T-helper 1 cell treated with Interleukin-12 subunit alpha and Interleukin-12 subunit beta and Interleukin-4 antibody, amounts not matched to agents 30 ng/mL and 1 ng/mL, for 36 hours (primary cell): ENCODE measurements around the gene MRPL58. TPM values are rescaled to one million over a fixed set of nuclear protein-coding genes. Genes with fewer than 3 reads are reported as not detected.
"Not testable (repeated sequence)": the region's sequence is repeated elsewhere in the genome, so short reads cannot be mapped to it uniquely, and the experiment has no call there.

Experiments used
- intact Hi-C: fragments of 100-400 bp; cut with micrococcal nuclease; formaldehyde crosslinking; loops from one replicate; pipeline ENCODE4 v1.15.1; 2024
- total RNA-seq: library from RNA; stranded (reverse); gene quantifications from 2 replicates; pipeline ENCODE4 v1.2.3, GENCODE V29; 2022

The MRPL58 gene
- total RNA-seq, 1 donor from 2014 or later = 43.1 TPM

DNA sequence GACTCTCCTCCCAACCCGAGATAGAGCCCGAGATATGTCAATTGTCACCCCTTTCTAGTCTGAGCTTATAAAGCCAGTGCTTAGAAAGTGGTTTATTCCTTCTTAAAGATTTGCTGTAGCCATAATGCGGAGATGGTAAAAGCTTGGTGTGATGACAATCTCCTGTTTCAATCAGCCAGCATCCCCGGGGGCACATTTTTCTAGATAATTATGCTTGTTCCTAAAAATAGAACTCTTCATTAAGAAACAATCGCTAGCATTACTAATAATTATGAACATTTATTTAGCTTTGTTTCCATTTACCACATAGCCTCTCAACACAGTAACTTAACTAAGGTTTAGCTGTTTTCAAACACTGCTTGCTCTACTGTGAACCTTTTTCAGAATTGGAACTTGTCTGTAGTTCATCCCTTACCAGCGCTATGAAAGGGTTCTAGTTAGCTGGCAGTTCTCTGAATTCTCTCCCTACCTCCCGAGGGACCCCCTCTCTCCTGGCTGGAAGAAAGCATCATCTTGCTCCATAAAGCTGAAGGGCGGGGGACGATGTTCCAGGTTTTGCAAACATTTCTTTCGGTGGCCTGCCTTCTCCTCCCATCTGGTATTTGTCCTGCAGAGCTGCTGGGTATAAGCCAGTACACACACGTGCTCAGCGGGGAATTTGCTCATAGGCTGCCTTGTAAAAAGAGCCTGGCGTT lies 922 bp upstream of the MRPL58 start:
- intact Hi-C loops = loop anchor here (1.0 to 5.0 kb wide), 3 partner anchors 23 to 36 kb away; partner anchors contain the start of genes ATP5PD and KCTD2

DNA sequence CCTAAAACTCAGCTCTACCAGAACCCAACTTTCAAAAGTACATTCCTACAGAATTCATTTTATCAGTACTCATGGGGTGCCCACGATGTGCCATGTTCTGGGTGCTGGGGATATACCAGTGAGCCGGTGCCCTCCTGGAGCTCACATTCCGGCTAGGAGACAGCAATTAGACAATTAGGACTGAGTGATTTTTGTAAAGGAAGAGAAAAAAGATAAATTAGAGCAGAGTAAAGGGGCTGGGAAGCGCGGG lies 449 bp upstream of the MRPL58 start:
- intact Hi-C loops = loop anchor here (1.0 to 5.0 kb wide), 3 partner anchors 22 to 35 kb away; partner anchors contain the start of genes ATP5PD and KCTD2

DNA sequence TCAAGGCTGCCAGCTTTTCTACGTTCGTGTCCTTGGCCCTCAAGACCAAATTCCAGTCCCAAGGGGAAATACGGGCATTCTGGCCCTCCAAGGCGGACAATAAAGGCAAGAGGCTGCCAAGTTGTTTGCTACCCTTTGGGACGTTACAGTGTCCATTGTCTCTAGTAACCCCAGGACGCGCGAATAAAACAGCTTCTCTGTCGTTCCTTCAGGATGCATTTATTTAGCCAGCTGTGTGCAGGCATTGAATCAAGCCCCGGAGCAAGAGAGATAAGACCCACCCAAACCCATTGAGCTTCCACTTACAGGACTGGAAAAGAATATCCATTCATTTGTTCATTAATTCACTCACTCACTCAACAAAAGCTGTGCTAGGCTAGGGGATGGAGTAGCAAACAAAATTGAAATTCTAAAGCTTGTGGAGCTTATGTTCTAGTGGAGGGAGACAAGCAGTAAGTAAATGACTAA lies 656 bp downstream of the MRPL58 start:
- intact Hi-C loops = loop anchor here (1.0 to 5.0 kb wide), 3 partner anchors 26 to 52 kb away; partner anchors contain the start of genes ATP5PD, CDR2L and KCTD2

DNA sequence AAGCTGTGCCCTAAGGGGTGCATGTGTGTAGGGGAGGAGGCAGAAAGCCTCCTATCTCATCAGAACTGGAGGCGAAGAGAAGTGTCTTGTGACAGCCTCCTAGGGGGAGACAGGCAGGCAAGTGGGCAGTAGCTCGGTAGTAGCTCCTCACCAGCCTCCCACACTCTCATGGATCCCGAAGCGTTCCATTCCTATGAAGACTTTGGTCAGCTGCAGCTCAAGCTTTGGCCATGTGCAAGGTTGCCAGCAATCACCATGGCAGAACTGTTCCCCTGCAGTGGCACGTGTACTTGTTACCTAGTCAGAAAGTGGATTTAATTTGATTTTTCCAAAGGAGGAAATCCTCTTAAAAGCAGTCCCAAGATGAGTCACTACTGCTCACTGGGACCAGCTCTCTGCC lies 6.7 kb downstream of the MRPL58 start:
- intact Hi-C loops = no loop called here

DNA sequence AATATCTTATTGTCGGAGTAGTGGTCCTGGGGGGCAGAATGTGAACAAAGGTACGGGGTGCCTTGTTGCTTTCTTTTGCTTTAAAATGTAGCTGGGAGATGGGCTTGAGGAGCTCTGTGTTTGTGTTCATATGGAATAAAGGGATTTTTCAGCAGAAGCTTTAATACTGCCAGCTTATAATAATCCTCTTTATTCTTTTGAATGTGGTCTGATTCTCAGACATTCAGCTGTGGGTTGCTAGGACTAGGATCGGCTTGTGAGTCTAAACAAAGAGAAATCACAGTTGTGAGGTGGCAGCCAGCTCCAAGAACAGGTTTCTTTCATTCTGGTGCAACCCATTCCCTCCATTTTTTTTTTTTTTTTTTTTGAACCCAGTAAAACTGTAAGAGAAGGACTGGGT lies 7.2 kb downstream of the MRPL58 start:
- intact Hi-C loops = no loop called here

DNA sequence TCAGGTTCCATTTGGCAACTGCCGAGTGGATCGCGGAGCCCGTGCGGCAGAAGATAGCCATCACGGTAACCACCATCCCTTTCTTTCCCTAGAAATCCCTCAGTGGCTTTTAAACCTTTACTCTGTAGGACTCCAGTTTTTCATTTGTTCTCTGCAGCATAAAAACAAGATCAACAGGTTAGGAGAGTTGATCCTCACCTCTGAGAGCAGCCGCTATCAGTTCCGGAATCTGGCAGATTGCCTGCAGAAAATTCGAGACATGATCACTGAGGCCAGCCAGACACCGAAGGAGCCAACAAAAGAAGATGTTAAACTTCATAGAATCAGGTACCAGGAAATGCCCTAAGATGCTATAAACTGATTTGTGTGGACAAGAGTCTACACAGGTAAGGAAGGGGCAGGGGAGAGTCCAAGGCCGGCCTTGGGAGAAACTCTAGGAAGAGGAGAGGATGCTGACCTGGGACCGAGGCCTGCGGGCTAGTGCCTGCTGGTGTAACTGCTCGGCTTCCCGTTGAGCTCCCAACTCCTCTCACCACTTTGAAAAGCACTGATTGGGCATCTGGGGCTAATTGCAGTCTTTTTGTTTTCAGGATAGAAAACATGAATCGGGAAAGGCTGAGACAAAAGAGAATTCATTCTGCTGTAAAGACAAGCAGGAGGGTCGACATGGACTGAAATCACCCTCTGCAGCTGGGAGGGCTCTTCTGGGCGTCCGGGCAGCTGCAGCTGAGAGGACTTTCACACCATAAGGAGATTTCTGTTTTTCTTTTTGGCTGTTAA lies 8.1 kb downstream of the MRPL58 start:
- intact Hi-C loops = no loop called here

DNA sequence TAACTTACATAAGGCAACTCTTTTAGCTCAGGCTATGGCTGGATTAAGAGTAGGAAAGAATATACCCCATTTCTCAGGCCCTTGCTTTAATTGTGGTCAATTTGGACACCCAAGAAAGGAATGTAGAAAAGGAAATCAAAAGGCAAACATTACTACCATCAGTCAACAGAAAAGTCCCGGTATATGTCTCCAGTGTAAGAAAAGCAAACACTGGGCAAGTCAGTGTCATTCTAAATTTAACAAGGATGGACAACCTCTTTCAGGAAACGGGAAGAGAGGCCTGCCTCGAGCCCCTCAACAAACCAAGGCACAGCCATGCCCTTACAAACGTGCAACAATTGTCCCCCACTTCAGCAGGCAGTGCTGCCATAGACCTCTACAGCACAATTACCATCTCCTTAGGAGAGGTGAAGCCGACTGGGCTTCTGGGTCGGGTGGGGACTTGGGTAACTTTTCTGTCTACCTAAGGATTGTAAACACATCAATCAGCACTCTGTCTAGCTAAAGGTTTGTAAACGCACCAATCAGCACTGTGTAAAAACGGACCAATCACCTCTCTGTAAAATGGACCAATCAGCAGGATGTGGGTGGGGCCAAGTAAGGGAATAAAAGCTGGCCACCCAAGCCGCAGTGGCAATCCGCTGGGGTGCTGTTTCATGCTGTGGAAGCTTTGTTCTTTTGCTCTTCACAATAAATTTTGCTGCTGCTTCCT lies 12.4 kb downstream of the MRPL58 start:
- intact Hi-C loops = no loop called here

DNA sequence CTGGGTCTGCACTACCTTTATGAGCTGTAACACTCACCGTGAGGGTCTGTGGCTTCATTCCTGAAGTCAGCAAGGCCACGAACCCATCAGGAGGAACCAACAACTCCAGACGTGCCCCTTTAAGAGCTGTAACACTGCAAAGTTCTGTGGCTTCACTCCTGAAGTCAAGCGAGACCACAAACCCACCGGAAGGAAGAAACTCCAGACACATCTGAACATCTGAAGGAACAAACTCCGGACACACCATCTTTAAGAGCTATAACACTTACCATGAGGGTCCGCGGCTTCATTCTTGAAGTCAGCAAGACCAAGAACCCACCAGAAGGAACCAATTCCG lies 12.9 kb downstream of the MRPL58 start:
- intact Hi-C loops = not testable (repeated sequence)

DNA sequence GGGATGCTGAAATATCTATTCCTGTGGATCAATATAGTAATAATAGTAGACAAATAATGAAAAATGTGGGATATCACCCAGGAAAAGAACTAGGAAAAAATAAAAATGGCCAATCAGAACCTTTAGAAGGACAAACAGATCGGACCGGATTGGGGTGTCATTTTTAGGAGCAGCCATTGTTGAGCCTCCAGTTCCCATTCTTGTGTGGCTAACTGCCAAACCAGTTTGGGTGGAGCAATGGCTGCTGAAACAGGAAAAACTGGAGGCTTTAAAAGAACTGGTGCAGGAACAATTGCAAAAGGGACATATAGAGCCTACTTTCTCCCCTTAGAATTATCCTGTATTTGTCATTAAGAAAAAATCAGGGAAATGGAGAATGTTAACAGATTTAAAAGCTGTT lies 14.2 kb downstream of the MRPL58 start:
- intact Hi-C loops = not testable (repeated sequence)

DNA sequence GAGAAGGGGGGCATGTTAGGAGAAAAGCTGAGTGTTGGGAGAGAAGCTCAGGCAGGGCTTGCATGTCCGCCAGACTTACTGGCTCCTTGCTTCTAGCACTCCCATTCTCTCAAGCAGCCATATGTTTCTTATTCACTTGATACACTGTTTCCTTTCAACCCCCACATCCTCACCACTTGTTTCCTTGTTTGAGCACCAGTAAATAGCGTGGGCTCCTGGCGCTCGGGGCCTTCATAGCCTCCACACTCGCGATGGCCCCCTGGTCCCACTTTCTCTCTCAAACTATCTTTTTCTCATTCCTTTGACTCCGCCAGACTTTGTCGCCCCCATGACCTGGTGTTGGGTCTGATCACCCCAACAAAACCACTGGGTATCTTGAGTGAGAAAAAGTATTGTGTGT lies 17.7 kb downstream of the MRPL58 start:
- intact Hi-C loops = loop anchor here (5.0 to 10.0 kb wide), 3 partner anchors 232 to 485 kb away; partner anchors contain the start of genes CASKIN2, GGA3, MRPS7 and NHERF1

DNA sequence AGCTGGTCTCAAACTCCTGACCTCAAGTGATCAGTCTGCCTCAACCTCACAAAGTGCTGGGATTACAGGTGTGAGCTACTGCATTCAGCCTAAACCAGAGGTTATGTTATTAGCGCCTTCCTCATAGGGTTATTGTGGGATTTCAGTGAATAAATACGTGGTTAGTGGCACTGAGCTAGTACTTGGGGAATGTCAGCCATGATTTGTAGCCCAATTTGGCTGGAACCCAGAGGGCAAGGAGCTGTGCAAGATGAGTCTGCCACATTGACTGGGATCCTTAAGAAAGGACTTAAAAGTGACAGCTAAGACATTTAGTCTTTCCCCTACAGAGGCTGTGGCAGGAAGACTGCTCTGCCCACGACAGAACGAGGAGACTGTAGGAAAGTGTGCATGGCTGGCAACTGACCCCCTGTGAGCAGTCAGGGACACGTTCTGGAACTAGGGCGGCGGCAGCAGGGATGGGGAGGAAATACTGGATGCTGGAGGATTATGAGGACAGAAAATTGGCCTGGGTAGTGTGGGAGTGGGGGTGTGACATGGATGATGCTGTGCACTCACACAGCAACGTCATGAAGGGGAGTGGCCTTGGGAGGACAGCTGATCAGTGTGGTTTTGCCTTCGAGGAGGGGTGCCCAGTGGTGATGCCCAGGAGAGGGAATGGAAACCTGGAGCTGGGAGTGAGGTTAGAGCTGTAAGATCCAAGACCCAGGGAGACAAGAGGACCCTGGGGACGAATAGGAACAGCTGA lies 19.7 kb downstream of the MRPL58 start:
- intact Hi-C loops = loop anchor here (1.0 to 10.0 kb wide), 4 partner anchors 71 to 483 kb away; partner anchors contain the start of genes CASKIN2, GGA3, MRPS7 and NHERF1

DNA sequence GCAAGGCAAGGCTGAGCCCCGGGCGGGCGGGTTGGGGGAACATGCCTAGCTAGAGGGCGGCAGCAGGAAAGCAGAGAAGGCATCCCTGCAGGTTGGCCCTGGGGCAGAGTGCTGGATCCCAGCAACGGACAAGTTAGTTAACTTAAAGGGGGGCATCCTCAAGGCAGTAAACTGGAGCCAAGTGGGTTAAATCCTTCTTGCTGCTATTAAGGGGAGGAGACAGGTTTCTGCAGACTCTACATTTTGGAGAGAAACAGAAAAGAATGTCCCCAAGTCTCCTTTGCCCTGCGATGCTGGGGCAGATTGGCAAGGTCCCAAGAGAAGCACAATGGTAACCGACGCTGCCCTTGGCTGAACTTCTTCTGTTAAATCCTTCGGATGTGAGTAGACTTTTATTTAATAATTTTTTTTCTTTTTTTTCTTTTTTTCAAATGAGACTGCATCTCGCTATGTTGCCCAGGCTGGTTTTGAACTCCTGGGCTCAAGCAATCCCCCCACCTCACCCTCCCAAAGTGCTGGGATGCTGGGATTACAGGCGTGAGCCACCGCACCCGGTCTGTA lies 20.3 kb downstream of the MRPL58 start:
- intact Hi-C loops = loop anchor here (1.0 to 10.0 kb wide), 4 partner anchors 71 to 482 kb away; partner anchors contain the start of genes CASKIN2, GGA3, MRPS7 and NHERF1

DNA sequence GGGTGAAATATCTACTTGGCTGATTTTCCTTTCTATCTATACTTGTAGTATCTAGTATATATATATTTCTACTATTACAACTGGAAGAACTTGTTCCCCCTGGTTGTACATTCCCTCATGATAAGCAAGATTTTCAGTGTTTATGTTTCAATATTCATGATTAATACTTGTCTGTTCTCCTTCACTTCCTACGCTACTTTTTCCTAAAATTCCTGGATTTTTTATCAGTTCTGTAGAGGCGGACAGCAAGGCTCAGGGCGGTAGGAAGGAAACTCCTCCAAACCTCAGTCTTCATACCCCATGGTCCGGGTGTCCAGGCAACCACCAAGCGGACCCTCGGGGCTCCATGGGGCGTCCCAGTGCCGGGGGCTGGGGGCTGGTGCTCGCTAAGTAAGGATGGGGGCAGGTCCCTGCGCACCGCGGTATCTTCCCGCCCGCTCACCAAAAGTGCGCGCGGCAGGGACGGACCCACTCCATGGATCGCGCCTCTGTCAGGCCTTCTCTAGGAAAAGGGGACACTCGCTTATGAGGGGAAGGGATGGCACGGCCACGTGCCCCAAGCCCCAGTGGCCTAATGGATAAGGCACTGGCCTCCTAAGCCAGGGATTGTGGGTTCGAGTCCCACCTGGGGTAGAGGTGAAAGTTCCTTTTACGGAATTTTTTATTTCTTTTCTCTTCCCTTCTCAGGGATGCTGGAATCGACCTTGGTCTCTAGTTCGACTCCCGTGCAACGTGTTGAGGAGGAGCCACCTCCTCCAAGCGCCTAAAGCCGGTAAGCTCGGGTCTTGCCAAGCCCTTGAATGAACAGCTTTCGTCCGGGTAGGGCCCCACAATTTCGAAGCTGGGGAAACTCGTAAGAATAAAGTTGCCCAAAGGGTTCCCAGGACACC lies 21.1 kb downstream of the MRPL58 start:
- intact Hi-C loops = loop anchor here (1.0 to 10.0 kb wide), 6 partner anchors 13 to 481 kb away; partner anchors contain the start of genes ATP5PD, CASKIN2, CDR2L and GGA3

DNA sequence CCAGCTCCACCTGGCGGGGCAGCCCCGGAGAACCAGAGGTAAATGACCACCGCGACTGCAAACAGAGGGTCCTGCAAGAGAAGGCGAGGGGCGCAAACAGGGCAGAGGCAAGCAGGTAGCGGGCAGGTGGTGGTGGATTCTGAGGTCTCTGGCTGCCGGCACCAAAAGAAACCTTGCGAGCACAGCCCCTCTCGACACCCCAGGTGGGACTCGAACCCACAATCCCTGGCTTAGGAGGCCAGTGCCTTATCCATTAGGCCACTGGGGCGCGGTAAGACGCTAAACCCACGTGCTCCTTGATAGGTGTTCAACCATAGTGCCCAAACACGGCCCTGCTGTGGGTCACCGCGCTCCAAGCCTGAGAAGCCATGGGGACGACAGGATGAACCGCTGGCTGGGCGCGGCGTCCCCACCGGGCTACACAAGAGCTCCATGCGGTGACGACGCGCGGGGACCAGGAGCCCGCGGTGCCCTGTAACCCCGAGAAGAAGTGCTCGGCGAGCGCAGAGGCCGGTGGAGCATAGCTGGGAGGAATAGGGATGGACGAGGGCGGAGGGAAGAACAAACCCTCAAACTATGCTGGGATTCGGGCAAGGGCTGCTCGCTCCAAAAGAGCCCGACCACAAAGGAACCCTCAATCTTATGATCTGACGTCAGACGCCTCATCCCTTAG lies 21.9 kb downstream of the MRPL58 start:
- intact Hi-C loops = loop anchor here (1.0 to 10.0 kb wide), 6 partner anchors 12 to 480 kb away; partner anchors contain the start of genes ATP5PD, CASKIN2, CDR2L and GGA3

DNA sequence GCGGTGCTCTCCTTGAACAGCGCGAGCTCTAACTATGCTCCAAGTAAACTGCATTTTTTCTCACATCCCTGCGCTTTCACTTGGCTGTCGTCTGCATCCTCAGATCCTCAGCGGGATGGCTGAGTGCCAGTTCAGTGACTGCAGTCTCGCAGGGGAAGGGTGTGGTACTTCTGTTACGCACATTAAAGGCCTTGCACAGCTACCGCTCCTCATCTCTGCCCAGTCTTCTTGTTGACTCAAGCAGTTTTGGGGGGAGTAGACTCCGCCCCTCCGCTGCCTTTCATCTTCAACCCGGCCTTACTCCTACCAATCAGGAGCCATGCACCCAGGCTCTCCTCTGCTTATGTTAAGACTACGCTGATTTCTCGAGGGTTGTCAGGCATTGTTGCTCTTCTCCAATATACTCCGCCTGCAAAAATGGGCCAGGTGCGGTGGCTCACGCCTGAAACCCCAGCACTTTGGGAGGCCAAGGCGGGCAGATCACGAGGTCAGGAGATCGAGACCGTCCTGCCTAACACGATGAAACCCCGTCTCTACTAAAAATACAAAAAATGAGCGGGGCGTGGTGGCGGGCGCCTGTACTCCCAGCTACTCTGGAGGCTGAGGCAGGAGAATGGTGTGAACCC lies 24.3 kb downstream of the MRPL58 start:
- intact Hi-C loops = loop anchor here (10.0 kb wide), 1 partner anchor 478 kb away; the partner anchor contains the start of genes CASKIN2 and TSEN54

DNA sequence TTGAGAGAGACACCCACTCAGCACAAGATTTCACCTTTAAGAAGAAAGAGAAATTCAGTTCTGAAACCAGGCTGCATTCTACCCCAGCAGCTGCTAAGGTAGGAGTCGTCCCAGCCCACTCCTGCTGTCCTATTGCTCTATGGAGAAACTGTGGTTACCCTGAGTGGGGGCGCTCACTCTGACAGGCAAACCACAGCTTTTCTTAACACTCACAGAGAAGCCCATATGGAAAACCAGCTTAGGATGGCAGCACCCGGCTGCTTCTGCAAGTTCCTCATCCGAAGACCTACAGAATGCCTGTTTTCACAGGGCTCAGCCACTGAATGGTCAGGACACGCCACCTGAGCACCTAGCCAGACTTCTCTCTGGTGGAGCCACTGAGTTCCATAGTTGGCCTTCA lies 26.8 kb downstream of the MRPL58 start:
- intact Hi-C loops = loop anchor here (10.0 kb wide), 1 partner anchor 476 kb away; the partner anchor contains the start of genes CASKIN2 and TSEN54

DNA sequence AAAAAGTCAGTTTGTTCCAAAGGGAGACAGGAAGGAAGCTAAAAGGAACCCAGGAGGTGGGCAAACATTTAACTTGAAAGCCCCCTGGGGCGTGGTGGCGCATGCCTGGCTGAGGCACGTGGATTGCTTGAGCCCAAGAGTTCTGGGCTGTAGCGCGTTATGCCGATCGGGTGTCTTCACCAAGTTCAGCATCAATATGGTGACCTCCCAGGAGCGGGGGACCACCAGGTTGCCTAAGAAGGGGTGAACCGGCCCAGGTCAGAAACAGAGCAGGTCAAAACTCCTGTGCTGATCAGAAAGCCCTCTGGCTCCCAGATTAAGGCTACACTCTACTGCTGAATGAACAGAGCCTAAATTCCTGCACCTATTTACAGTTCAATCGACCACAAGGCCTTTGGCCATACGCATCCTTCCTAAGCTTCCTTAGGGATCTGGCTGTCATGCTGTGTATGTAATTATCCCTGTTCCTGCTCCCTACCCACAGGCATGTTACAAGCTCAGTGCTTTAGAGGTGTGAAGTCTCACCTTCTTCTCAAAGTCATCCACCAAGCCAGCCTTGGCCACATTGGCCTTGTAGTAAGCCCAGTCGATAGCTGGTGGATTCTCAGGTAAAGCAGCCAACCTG lies 29.3 kb downstream of the MRPL58 start:
- intact Hi-C loops = no loop called here

DNA sequence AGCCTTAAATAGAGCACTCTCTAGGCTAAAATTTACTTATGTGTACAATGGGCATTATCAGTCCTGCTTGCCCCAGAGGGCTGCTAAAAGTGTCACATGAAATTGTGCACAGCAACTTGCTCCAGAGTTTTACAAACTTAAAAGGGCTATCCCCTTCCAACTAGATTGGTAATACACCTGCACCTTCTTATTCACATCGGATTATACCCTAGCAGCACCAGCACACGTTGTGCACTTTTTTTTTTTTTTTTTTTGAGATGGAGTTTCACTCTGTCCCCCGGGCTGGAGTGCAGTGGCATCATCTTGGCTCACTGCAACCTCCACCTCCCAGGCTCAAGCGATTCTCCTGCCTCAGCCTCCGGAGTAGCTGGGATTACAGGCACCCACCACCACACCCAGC lies 31.3 kb downstream of the MRPL58 start:
- intact Hi-C loops = not testable (repeated sequence)
